HG03521 (cell line): ENCODE results near the gene MGAT4A.

Source experiments
- ATAC-seq: cut with Tn5 transposase; IDR thresholded peaks from one replicate; pipeline ENCODE4 v1.9.1; 2021; ENCODE audit warnings: mild to moderate bottlenecking, moderate library complexity; ENCODE audit not compliant: unreplicated experiment

MGAT4A gene

GRCh38 chr2:98704499-98705332 lies 26.2 kb downstream of the MGAT4A start:
- ATAC-seq, result no peak

GRCh38 chr2:98703738-98704137 lies 27.2 kb downstream of the MGAT4A start:
- no peak for ATAC-seq

- ATAC-seq, result no peak
These were observed 27.9 kb downstream of the MGAT4A start for GRCh38 chr2:98702858-98703620.

GRCh38 chr2:98702127-98702802 lies 28.7 kb downstream of the MGAT4A start:
- no peak for ATAC-seq

- ATAC-seq, result no peak
These were observed 29.7 kb downstream of the MGAT4A start for GRCh38 chr2:98701230-98701629.

- ATAC-seq, result no peak
These were observed 32.0 kb downstream of the MGAT4A start for GRCh38 chr2:98698896-98699295.

- ATAC-seq, result no peak
These were observed 33.1 kb downstream of the MGAT4A start for GRCh38 chr2:98697651-98698337.

GRCh38 chr2:98696200-98696599 lies 34.7 kb downstream of the MGAT4A start:
- no peak for ATAC-seq

- no peak for ATAC-seq
These were observed 35.7 kb downstream of the MGAT4A start for GRCh38 chr2:98695255-98695654.

- ATAC-seq, result no peak
These were observed 37.5 kb downstream of the MGAT4A start for GRCh38 chr2:98693477-98693876.

- no peak for ATAC-seq
These were observed 38.6 kb downstream of the MGAT4A start for GRCh38 chr2:98692090-98693054.

GRCh38 chr2:98691303-98691702 lies 39.6 kb downstream of the MGAT4A start:
- no peak for ATAC-seq

GRCh38 chr2:98685930-98686887 lies 44.7 kb downstream of the MGAT4A start:
- no peak for ATAC-seq

GRCh38 chr2:98683728-98684127 lies 47.2 kb downstream of the MGAT4A start:
- no peak for ATAC-seq

- no peak for ATAC-seq
These were observed 54.2 kb downstream of the MGAT4A start for GRCh38 chr2:98676742-98677141.

GRCh38 chr2:98674233-98674964 lies 56.5 kb downstream of the MGAT4A start:
- ATAC-seq, result no peak

- no peak for ATAC-seq
These were observed 61.3 kb downstream of the MGAT4A start for GRCh38 chr2:98669675-98670074.

GRCh38 chr2:98665677-98666076 lies 65.3 kb downstream of the MGAT4A start:
- no peak for ATAC-seq
